ENCODE measurements around the gene DGKG. TPM values are rescaled to one million over a fixed set of nuclear protein-coding genes. Genes with fewer than 3 reads are reported as not detected.

Gene DGKG
- total and polyA plus RNA-seq, 8 donors = 4.2 to 7.6 (median 5.5) TPM

DNA sequence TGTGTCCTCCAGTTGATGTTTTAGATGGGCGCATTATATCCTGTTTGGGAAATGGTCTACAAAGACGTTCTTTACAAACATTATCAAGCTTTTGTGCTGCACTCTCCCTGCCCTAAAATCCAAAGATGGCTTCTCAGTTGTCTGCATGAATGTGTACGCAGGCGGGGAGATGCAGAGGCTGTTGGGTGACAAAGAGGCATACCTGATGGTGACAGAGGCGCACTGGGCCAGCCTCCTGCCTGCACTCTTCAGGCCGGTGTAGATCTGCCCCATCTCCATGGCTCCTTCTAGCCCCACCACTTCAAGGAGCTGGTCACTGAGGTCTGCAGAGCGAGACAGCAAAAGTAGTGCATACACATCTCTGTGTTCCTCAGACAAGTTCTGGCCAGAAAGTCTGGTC, 197.3 kb downstream of the DGKG start:
- no peak for DNase-seq
- intact Hi-C loops (cut with DNase I) = no loop called here
- H3K36me3 ChIP-seq = peaks cover 0 to 4% of the 10 kb centered on the region in 2 donors
- H3K27ac ChIP-seq = no peak overlapping the region
- H3K4me3 ChIP-seq = no peak overlapping the region
- no peak for ATAC-seq
- H3K4me1 ChIP-seq = peaks cover 0 to 15% of the 10 kb centered on the region in 2 donors
- no peaks in the 10 kb centered on the region for H3K27me3 ChIP-seq
- H3K9me3 ChIP-seq = no peaks in the 10 kb centered on the region
- TF ChIP-seq, protein P1, sequence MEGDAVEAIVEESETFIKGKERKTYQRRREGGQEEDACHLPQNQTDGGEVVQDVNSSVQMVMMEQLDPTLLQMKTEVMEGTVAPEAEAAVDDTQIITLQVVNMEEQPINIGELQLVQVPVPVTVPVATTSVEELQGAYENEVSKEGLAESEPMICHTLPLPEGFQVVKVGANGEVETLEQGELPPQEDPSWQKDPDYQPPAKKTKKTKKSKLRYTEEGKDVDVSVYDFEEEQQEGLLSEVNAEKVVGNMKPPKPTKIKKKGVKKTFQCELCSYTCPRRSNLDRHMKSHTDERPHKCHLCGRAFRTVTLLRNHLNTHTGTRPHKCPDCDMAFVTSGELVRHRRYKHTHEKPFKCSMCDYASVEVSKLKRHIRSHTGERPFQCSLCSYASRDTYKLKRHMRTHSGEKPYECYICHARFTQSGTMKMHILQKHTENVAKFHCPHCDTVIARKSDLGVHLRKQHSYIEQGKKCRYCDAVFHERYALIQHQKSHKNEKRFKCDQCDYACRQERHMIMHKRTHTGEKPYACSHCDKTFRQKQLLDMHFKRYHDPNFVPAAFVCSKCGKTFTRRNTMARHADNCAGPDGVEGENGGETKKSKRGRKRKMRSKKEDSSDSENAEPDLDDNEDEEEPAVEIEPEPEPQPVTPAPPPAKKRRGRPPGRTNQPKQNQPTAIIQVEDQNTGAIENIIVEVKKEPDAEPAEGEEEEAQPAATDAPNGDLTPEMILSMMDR (IDR thresholded peaks at IDR 0.05) = no peak

DNA sequence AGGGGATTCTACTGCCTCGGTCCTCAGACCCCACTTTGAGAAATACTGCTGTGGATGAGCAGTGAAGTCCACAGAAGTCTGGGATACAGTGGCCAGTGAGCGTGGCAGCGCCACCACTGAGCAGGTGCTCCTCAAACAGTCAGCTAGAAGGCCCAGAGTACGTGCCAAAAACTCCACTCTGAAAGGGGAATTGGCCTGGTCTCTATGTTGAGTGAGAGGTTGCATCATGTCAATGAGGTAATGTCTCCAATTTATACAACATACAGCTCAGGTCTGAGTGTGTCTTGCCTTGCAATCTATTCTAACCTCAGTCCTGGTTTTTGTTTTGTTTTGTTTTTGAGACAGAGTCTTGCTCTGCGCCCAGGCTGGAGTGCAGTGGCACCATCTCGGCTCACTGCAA, 199.8 kb downstream of the DGKG start:
- TF ChIP-seq, protein P1 (IDR thresholded peaks at IDR 0.05) = no peak
- Histone ChIP-seq H3K4me3 (no peak overlapping the region), H3K36me3 (peaks cover 0 to 4% of the 10 kb centered on the region in 2 donors), H3K9me3 (no peaks in the 10 kb centered on the region), H3K4me1 (peaks cover 0 to 15% of the 10 kb centered on the region in 2 donors), H3K27me3 (no peaks in the 10 kb centered on the region), H3K27ac (peak overlapping the region in 1 of 2 donors; percentile 19)
- DNase-seq = peak in 1 of 4 donors; percentile 43
- peak; percentile 83 for ATAC-seq
- intact Hi-C loops (cut with DNase I) = no loop called here

DNA sequence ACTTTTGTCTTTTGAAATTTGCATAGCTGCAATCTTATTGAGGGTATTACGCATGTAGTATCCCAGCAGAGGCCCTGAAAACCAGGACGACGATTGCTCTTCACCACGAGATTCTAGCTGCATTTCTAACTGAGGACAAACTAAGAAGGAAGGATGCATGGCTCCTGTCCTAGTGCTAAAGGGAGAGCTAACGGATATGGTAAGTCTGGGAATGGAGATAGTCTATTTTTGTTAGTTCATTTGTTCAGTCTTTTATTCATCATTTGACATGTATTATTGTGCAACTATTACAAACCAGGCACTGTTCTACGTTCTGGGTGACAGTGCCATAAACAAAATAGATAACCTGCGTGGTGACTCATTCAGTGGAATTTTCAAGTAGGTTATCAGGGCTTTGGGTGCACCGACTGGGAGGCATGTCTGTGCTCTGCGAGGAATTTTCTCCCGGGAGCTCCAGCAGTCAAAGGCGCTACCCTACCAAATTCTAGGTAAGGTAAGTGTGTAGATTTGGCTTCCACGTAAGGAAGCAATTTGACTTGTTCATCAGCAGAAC, 201.3 kb downstream of the DGKG start:
- DNase-seq (no peak), ATAC-seq (no peak)
- Histone ChIP-seq H3K27me3 (no peaks in the 10 kb centered on the region), H3K4me3 (no peak overlapping the region), H3K9me3 (no peaks in the 10 kb centered on the region), H3K36me3 (peaks cover 0 to 4% of the 10 kb centered on the region in 2 donors), H3K27ac (no peak overlapping the region), H3K4me1 (peaks cover 0 to 15% of the 10 kb centered on the region in 2 donors)
- intact Hi-C loops (cut with DNase I) = no loop called here
- TF ChIP-seq, protein P1 (IDR thresholded peaks at IDR 0.05) = no peak

DNA sequence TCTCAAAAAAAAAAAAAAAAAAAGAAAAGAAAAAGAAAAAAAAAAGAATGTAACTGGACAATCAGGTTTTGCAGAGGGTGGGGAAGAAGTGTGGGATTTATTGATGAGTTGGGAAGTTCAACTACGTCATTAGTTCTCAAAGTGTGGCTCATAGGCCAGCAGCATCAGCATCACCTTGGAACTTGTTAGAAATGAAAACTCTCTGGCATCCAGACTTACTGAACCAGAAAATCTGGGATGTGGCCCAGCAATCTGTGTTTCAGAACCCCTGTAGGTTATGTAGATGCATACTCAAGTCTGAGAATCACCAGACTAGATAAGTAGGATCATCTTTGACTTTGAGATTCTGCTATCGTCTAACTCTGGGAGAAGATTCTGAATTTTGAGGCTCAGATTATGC, 207.4 kb downstream of the DGKG start:
- ATAC-seq = no peak

DNA sequence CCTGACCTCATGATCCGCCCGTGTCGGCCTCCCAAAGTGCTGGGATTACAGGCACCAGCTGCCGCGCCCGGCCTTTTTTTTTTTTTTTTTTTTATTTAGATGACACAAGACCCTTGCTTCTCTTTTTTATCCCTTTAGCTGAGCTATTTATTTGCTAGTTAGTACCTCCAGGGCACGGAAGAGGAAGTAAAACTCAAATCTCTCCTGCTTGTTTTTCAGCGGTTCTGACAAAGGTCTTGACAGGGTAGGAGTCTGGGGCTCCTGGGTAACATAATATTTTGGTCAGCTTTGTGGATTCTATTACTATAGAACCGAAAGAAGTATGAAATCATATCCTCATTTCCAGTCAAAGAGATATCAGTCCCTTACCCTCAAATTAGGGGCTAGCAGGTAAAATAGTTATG, 209.1 kb downstream of the DGKG start:
- H3K27ac ChIP-seq = peak overlapping the region in 1 of 2 donors; percentile 79
- no peak overlapping the region for H3K4me3 ChIP-seq
- no peaks in the 10 kb centered on the region for H3K9me3 ChIP-seq
- peaks cover 0 to 45% of the 10 kb centered on the region in 2 donors for H3K4me1 ChIP-seq
- ATAC-seq = peak; percentile 69
- DNase-seq = no peak
- H3K27me3 ChIP-seq = no peaks in the 10 kb centered on the region
- intact Hi-C loops (cut with DNase I) = no loop called here
- H3K36me3 ChIP-seq = peaks cover 0 to 3% of the 10 kb centered on the region in 2 donors
- TF ChIP-seq, protein P1 (IDR thresholded peaks at IDR 0.05) = no peak

More for the DNA sequence above, 207.4 kb downstream of the DGKG start:
- no peak overlapping the region for H3K27ac ChIP-seq
- H3K9me3 ChIP-seq = no peaks in the 10 kb centered on the region
- no peak for DNase-seq
- intact Hi-C loops (cut with DNase I) = no loop called here
- H3K27me3 ChIP-seq = no peaks in the 10 kb centered on the region
- H3K4me1 ChIP-seq = peaks cover 0 to 36% of the 10 kb centered on the region in 2 donors
- TF ChIP-seq, protein P1 (IDR thresholded peaks at IDR 0.05) = no peak
- H3K36me3 ChIP-seq = peaks cover 0 to under 1% of the 10 kb centered on the region in 2 donors
- no peak overlapping the region for H3K4me3 ChIP-seq

Measured in left lung (tissue), 10 donors.